Gastroesophageal sphincter (tissue), 4 donors: Measurements from ENCODE around the gene CCDC7. TPM values are rescaled to one million over a fixed set of nuclear protein-coding genes. Genes with fewer than 3 reads are reported as not detected.
"Not testable (repeated sequence)": the region's sequence is repeated elsewhere in the genome, so short reads cannot be mapped to it uniquely, and the experiment has no call there.

Source experiments
- ATAC-seq: fragments of 150-250 bp; one replicate; pipeline ENCODE4 v1.9.1; 2016; ENCODE audit warnings: mild to moderate bottlenecking, moderate library complexity
- H3K27ac ChIP-seq, 4 donors: fragments of 200-600 bp; sonication (generic) in 3 of 4; 1 replicate in 3 of 4; 2 replicates in 1 of 4; pipeline ENCODE4 v1.5.1; 2016 to 2019
- H3K27me3 ChIP-seq: fragments of 200-600 bp; sonication (generic); one replicate; pipeline ENCODE4 v1.5.1; 2019
- H3K36me3 ChIP-seq, 2 donors: fragments of 200-600 bp; sonication (generic); one replicate each; pipeline ENCODE4 v1.5.1; 2019; ENCODE audit warnings: control low read depth in 1 of 2
- H3K4me1 ChIP-seq, 3 donors: fragments of 200-600 bp; sonication (generic); 1 replicate in 2 of 3; 2 replicates in 1 of 3; pipeline ENCODE4 v1.5.1; 2016 to 2019; ENCODE audit warnings: control low read depth in 2 of 3
- H3K4me3 ChIP-seq, 2 donors: fragments of 200-600 bp; sonication (generic); one replicate each; pipeline ENCODE4 v1.5.1; 2019; ENCODE audit warnings: mild to moderate bottlenecking in 1 of 2, moderate library complexity in 1 of 2
- H3K9me3 ChIP-seq, 3 donors: fragments of 200-600 bp; sonication (generic); one replicate each; pipeline ENCODE4 v1.5.1; 2017 to 2019; ENCODE audit warnings: control low read depth in 2 of 3
- EP300 ChIP-seq: sonication (generic); formaldehyde crosslinking; IDR thresholded peaks from one replicate; pipeline ENCODE4 v1.6.1; 2017; ENCODE audit warnings: antibody characterized with exemption, mild to moderate bottlenecking
- POLR2A ChIP-seq, 2 donors: fragments of 450-650 bp; IDR thresholded peaks; one replicate each; pipeline ENCODE4 v1.6.1; 2017; ENCODE audit warnings: antibody characterized with exemption in 2 of 2, mild to moderate bottlenecking in 2 of 2, moderate library complexity in 1 of 2
- POLR2AphosphoS5 ChIP-seq: sonication (generic); formaldehyde crosslinking; IDR thresholded peaks from one replicate; pipeline ENCODE4 v1.6.1; 2017; ENCODE audit warnings: antibody characterized with exemption
- WGBS, 2 donors: methylation state at CpG; one replicate each; pipeline ENCODE4 v1.1.5; 2018; ENCODE audit warnings: low coverage in 1 of 2; 5-methylcytosine and 5-hydroxymethylcytosine counted together
- total RNA-seq, 4 donors: library from RNA; depleted of rRNA; stranded (reverse); fragments of >200 nt; gene quantifications; one replicate each; pipeline ENCODE4 v1.1.0, GENCODE V29; 2016
- TF ChIP-seq, protein P1 (sequence below), 4 experiments: fragments of 200-600 bp in 2 of 4; fragments of 450-650 bp in 2 of 4; sonication (generic) in 1 of 4; IDR thresholded peaks; one replicate each; pipeline ENCODE4 v1.5.1; 2017 to 2019; ENCODE audit warnings: antibody characterized with exemption in 4 of 4, mild to moderate bottlenecking in 2 of 4, moderate library complexity in 2 of 4

Gene CCDC7
- total RNA-seq, 4 donors from 2014 or later, result 20.8 to 67.3 (median 36.0) TPM

DNA sequence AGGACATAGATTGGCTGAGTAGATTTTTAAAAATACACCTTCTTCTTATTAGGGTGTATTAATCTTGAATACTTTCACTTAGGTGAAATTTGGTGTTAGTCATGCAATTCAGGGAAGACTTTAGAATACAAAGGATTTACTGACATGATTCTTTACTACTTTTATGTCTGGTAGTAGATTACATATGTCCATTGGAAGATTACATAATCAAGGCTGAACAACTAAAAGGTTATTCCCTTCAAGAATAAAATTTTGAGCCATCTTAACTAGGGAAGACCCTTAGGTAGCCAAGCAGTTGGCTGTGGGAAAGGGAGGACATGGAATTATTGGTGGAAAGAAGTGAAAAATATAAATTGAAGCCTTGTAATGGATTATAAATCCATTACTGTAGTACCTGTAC, 347.1 kb downstream of the CCDC7 start:
- no peak overlapping the region for H3K4me3 ChIP-seq
- TF ChIP-seq, protein P1, sequence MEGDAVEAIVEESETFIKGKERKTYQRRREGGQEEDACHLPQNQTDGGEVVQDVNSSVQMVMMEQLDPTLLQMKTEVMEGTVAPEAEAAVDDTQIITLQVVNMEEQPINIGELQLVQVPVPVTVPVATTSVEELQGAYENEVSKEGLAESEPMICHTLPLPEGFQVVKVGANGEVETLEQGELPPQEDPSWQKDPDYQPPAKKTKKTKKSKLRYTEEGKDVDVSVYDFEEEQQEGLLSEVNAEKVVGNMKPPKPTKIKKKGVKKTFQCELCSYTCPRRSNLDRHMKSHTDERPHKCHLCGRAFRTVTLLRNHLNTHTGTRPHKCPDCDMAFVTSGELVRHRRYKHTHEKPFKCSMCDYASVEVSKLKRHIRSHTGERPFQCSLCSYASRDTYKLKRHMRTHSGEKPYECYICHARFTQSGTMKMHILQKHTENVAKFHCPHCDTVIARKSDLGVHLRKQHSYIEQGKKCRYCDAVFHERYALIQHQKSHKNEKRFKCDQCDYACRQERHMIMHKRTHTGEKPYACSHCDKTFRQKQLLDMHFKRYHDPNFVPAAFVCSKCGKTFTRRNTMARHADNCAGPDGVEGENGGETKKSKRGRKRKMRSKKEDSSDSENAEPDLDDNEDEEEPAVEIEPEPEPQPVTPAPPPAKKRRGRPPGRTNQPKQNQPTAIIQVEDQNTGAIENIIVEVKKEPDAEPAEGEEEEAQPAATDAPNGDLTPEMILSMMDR (IDR thresholded peaks at IDR 0.05), result no peak
- TF ChIP-seq POLR2AphosphoS5 (no peak), EP300 (no peak), POLR2A (IDR thresholded peaks at IDR 0.05) (no peak)
- H3K9me3 ChIP-seq, result peaks cover 0 to under 1% (median 0%) of the 10 kb centered on the region in 3 donors
- no peaks in the 10 kb centered on the region for H3K4me1 ChIP-seq
- no peaks in the 10 kb centered on the region for H3K36me3 ChIP-seq
- no peak for ATAC-seq
- no peak overlapping the region for H3K27ac ChIP-seq
- no peaks in the 10 kb centered on the region for H3K27me3 ChIP-seq

DNA sequence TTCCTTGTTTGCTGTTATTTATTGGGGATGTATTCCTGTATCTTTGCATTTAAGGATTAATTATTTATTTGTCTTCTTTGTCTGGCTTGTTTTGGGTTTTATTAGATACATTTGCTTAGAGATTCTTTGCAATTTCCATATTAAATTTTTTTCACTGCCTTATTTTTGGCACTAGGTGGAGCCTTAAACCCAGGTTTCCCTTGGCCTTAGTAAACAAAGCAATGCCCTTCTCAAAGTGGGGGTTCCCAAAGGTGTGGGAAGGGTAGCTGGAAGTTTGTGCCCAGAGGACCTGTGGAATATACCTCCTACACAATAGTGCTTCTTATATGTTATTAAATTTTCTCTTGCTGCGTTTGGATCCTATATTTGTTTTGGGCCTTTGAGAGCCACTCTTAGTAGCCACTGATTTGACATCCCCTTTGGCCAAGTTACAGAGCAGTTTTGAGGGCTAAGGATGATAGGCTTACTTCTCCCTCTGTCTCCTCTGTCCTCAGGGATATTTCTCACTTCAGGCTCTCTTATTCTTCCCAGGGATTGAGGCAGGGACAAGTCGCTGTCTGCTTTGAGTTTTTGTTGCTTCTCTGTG, 349.8 kb downstream of the CCDC7 start:
- Histone ChIP-seq H3K36me3 (no peaks in the 10 kb centered on the region), H3K27ac (no peak overlapping the region), H3K27me3 (no peaks in the 10 kb centered on the region), H3K9me3 (no peaks in the 10 kb centered on the region), H3K4me3 (no peak overlapping the region), H3K4me1 (no peaks in the 10 kb centered on the region)
- no peak for ATAC-seq
- 47 to 69% methylated on average over 2 of the region's 2 CpGs for WGBS, 2 donors
- TF ChIP-seq, protein P1 (IDR thresholded peaks at IDR 0.05), result peak; percentile 54 to 75 (median 66)
- TF ChIP-seq POLR2AphosphoS5 (no peak), EP300 (no peak)

DNA sequence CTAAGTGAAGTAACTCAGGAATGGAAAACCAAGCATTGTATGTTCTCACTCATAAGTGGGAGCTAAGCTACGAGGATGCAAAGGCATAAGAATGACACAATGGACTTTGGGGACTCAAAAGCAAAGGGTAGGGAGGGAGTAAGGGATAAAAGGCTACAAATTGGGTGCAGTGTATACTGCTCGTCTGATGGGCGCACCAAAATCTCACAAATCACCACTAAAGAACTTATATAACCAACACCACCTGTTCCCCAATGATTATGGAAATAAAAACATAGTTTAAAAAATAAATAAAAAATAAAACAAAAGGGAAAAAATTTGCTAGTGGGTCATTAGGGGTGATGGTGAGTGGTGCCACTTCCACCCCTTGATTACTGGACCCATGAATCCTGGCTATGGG, 351.5 kb downstream of the CCDC7 start:
- ATAC-seq, H3K9me3 ChIP-seq, H3K36me3 ChIP-seq, H3K4me3 ChIP-seq, H3K27ac ChIP-seq, H3K27me3 ChIP-seq, H3K4me1 ChIP-seq: not testable (repeated sequence)
- WGBS, 2 donors, result 94 to 100% methylated on average over 1 to 3 of the region's 3 CpGs

DNA sequence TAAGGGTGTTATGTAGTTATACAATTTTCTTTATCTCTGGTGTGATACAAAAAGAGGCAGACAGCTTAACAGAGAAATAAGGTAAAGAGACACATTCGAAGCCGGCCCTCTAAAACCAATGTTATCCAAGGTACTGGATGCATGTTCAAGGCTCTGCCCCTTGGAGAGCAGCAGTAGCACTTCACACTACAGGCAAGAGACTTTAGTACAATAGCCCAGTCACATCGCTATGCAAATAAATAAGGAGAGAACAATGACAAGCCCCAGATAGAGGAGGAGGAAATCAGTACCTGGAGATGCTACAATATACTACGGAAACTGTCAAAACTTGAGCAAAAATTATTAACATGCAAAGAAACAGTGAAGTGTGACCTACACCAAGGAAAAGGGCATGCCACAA, 401.0 kb downstream of the CCDC7 start:
- H3K27me3 ChIP-seq, result no peaks in the 10 kb centered on the region
- no peak for ATAC-seq
- H3K36me3 ChIP-seq, result no peaks in the 10 kb centered on the region
- H3K4me1 ChIP-seq, result no peaks in the 10 kb centered on the region
- H3K4me3 ChIP-seq, result no peak overlapping the region
- H3K27ac ChIP-seq, result no peak overlapping the region
- TF ChIP-seq POLR2A (IDR thresholded peaks at IDR 0.05) (no peak), POLR2AphosphoS5 (no peak), EP300 (no peak)
- TF ChIP-seq, protein P1 (IDR thresholded peaks at IDR 0.05), result no peak
- whole genome bisulfite sequencing, 2 donors, result 40 to 63% methylated on average over 4 of the region's 4 CpGs
- no peaks in the 10 kb centered on the region for H3K9me3 ChIP-seq

DNA sequence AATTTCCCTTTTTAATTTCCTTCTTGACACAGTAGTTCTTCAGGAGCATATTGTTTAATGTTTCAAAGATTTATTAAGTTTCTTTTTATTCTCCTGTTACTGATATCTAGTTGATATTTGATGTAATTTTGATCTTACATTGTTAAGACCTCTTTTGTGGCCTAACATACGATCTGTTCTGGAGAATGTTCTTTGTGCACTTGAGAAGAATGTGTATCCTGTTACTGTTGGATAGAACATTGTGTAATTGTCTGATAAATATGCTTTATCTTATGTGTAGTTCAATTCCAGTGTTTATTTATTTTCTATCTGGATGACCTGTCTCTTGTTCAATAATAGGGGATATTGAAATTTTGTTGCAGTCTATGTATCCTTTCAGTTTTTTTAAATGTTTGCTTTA, 405.4 kb downstream of the CCDC7 start:
- Histone ChIP-seq H3K36me3 (peaks cover 0 to 8% of the 10 kb centered on the region in 2 donors), H3K4me3 (no peak overlapping the region), H3K4me1 (no peaks in the 10 kb centered on the region), H3K27ac (no peak overlapping the region), H3K27me3 (no peaks in the 10 kb centered on the region), H3K9me3 (no peaks in the 10 kb centered on the region)
- WGBS, 2 donors, result 0% methylated on average over 1 of the region's 1 CpG
- no peak for TF ChIP-seq POLR2AphosphoS5
- TF ChIP-seq POLR2A (IDR thresholded peaks at IDR 0.05), result no peak
- TF ChIP-seq EP300, result no peak
- TF ChIP-seq, protein P1 (IDR thresholded peaks at IDR 0.05), result no peak
- no peak for ATAC-seq
